NCI-H2196 treated with DMSO at 0.1 percent for 48 hours (cell line): Measurements from ENCODE around the gene MCEE.
"Not testable (repeated sequence)": the region's sequence is repeated elsewhere in the genome, so short reads cannot be mapped to it uniquely, and the experiment has no call there.

Source experiments
- DNase-seq: peaks from one replicate; lab custom pipeline; 2025; ENCODE audit not compliant: unreplicated experiment; lab: John Stamatoyannopoulos, UW

MCEE gene

GRCh38 chr2:71130152-71130904, at the start of gene MCEE, which contains the start of gene MPHOSPH10:
Gene MCEE, minus strand, starts transcription at chr2:71130229. Its CDS starts 10 bp downstream, at chr2:71130219.
Gene MPHOSPH10, plus strand, starts transcription at chr2:71130634. Its CDS starts 32 bp downstream, at chr2:71130666.
- DNase-seq: peak; percentile 51

GRCh38 chr2:71178836-71179235, 48.8 kb upstream of the MCEE start:
- not testable (repeated sequence) for DNase-seq

- DNase-seq: no peak
These were observed 44.2 kb upstream of the MCEE start for GRCh38 chr2:71174207-71174606.

- no peak for DNase-seq
These were observed 43.1 kb upstream of the MCEE start for GRCh38 chr2:71173096-71173495.

- DNase-seq: no peak
These were observed 36.8 kb upstream of the MCEE start for GRCh38 chr2:71166812-71167211.

GRCh38 chr2:71157124-71157793, 27.2 kb upstream of the MCEE start:
- DNase-seq: no peak

- DNase-seq: no peak
These were observed 26.5 kb upstream of the MCEE start for GRCh38 chr2:71156573-71156972.

- no peak for DNase-seq
These were observed 25.8 kb upstream of the MCEE start for GRCh38 chr2:71155846-71156245.

- DNase-seq: no peak
These were observed 24.8 kb upstream of the MCEE start for GRCh38 chr2:71154798-71155197.

GRCh38 chr2:71154279-71154678, 24.2 kb upstream of the MCEE start:
- DNase-seq: no peak

GRCh38 chr2:71153585-71154224, 23.7 kb upstream of the MCEE start:
- DNase-seq: no peak

GRCh38 chr2:71151620-71152019, 21.6 kb upstream of the MCEE start:
- DNase-seq: no peak

GRCh38 chr2:71150082-71150816, 20.2 kb upstream of the MCEE start:
- no peak for DNase-seq

- DNase-seq: no peak
These were observed 18.6 kb upstream of the MCEE start for GRCh38 chr2:71148506-71149063.

- DNase-seq: no peak
These were observed 13.8 kb upstream of the MCEE start for GRCh38 chr2:71143782-71144181.

GRCh38 chr2:71136174-71136573, 6.1 kb upstream of the MCEE start:
- no peak for DNase-seq

- DNase-seq: no peak
These were observed 3.6 kb upstream of the MCEE start for GRCh38 chr2:71133603-71134002.

- not testable (repeated sequence) for DNase-seq
These were observed 1.5 kb upstream of the MCEE start for GRCh38 chr2:71131387-71132166.

GRCh38 chr2:71130905-71131244, 846 bp upstream of the MCEE start:
- no peak for DNase-seq

GRCh38 chr2:71129902-71130151, 202 bp downstream of the MCEE start:
- no peak for DNase-seq
